Measurements from ENCODE around the gene PCBP1. TPM values are rescaled to one million over a fixed set of nuclear protein-coding genes. Genes with fewer than 3 reads are reported as not detected.
"Not testable (repeated sequence)": the region's sequence is repeated elsewhere in the genome, so short reads cannot be mapped to it uniquely, and the experiment has no call there.

PCBP1 gene
- total and polyA plus RNA-seq, 2 experiments from 2014 or later: 212 to 393 TPM

- TF ChIP-seq NANOG (IDR thresholded peaks at IDR 0.05; ENCODE audit: borderline replicate concordance) (no peak), JUNB (IDR thresholded peaks at IDR 0.05; ENCODE audit: unreplicated experiment) (no peak), ZNF331 (CRISPR knock-in tag; IDR thresholded peaks at IDR 0.05; ENCODE audit: low read depth) (no peak), STAT1 (IDR thresholded peaks at IDR 0.05; ENCODE audit: unreplicated experiment) (no peak), EZH2 (IDR thresholded peaks at IDR 0.05; ENCODE audit: low read depth, unreplicated experiment) (no peak)
These were observed 36.4 kb upstream of the PCBP1 start (continued) for GRCh38 chr2:70050631-70051425.

- H3K27ac Mint-ChIP-seq; H3K27me3 ChIP-seq (ENCODE audit: insufficient read depth); H3K9me3 Mint-ChIP-seq; H3K4me1 ChIP-seq (ENCODE audit: insufficient read depth); H3K4me3 Mint-ChIP-seq; H3K27me3 Mint-ChIP-seq (ENCODE audit: insufficient read depth, low read depth, poor library complexity); H3K4me1 Mint-ChIP-seq; H3K79me2 ChIP-seq (replicated peaks; ENCODE audit: insufficient read depth); H3K27ac ChIP-seq (ENCODE audit: low read depth); H4K20me1 ChIP-seq (replicated peaks; ENCODE audit: insufficient read depth); H3K4me2 ChIP-seq; H3K4me3 ChIP-seq; H3F3A ChIP-seq (replicated peaks; ENCODE audit: low read depth); DNase-seq (ENCODE audit: low spot score); H3K9me2 ChIP-seq (ENCODE audit: insufficient read depth); H2AFZ ChIP-seq; ATAC-seq: not testable (repeated sequence)
- H3K36me3 Mint-ChIP-seq (ENCODE audit: low read depth): peaks cover 54% of the 10 kb centered on the region
- peaks cover 25% of the 10 kb centered on the region for H3K36me3 ChIP-seq (ENCODE audit: insufficient read depth)
These were observed 32.0 kb upstream of the PCBP1 start for GRCh38 chr2:70055259-70055658.

- Mint-ChIP-seq H3K27ac (no peak overlapping the region), H3K36me3 (ENCODE audit: low read depth) (peaks cover 65% of the 10 kb centered on the region), H3K4me3 (no peak overlapping the region), H3K27me3 (ENCODE audit: insufficient read depth, low read depth, poor library complexity) (peaks cover 8% of the 10 kb centered on the region), H3K4me1 (no peaks in the 10 kb centered on the region), H3K9me3 (peaks cover 9% of the 10 kb centered on the region; the same call in 2 of the 3 replicates)
- Histone ChIP-seq H3K27ac (ENCODE audit: low read depth) (no peak overlapping the region), H3K79me2 (replicated peaks; ENCODE audit: insufficient read depth) (peaks cover 14% of the 10 kb centered on the region), H3K4me3 (no peak overlapping the region), H3K4me2 (no peak overlapping the region), H3F3A (replicated peaks; ENCODE audit: low read depth) (peaks cover 10% of the 10 kb centered on the region; the same call in 1 of the 2 replicates), H4K20me1 (replicated peaks; ENCODE audit: insufficient read depth) (no peaks in the 10 kb centered on the region; the same call in 1 of the 2 replicates), H2AFZ (no peak overlapping the region), H3K36me3 (ENCODE audit: insufficient read depth) (peaks cover 12% of the 10 kb centered on the region), H3K4me1 (ENCODE audit: insufficient read depth) (no peaks in the 10 kb centered on the region), H3K27me3 (ENCODE audit: insufficient read depth) (no peaks in the 10 kb centered on the region), H3K9me2 (ENCODE audit: insufficient read depth) (no peaks in the 10 kb centered on the region)
- ATAC-seq (no peak), DNase-seq (ENCODE audit: low spot score) (no peak)
- TF ChIP-seq ZNF114 (CRISPR knock-in tag; IDR thresholded peaks at IDR 0.05) (no peak), ETS1 (IDR thresholded peaks at IDR 0.05) (no peak), NANOG (IDR thresholded peaks at IDR 0.05; ENCODE audit: borderline replicate concordance) (no peak), CTCF (conservative IDR thresholded peaks at IDR 0.05; ENCODE audit: low read depth in 2 of 2) (no peak)
These were observed 26.0 kb upstream of the PCBP1 start for GRCh38 chr2:70061317-70061716.
